SU-DHL-6 (cell line): ENCODE measurements around the gene MISP.

ENCODE experiments used
- H2AFZ ChIP-seq: fragments of 200-600 bp; sonication (generic); 2 replicates; pipeline ENCODE4 v1.6.1; 2014; ENCODE audit warnings: low read depth, mild to moderate bottlenecking, moderate library complexity, mixed read lengths, antibody characterized with exemption, low read length; ENCODE audit not compliant: severe bottlenecking
- H3F3A ChIP-seq: fragments of 200-600 bp; shearing (Covaris generic); 2 replicates; pipeline ENCODE4 v1.6.0; 2016; ENCODE audit warnings: antibody characterized with exemption, mild to moderate bottlenecking; ENCODE audit not compliant: insufficient read depth
- H3K27ac ChIP-seq: fragments of 200-600 bp; sonication (generic); 2 replicates; pipeline ENCODE4 v1.5.1; 2016; ENCODE audit warnings: low read depth, mild to moderate bottlenecking, low read length, moderate library complexity, mixed read lengths
- H3K27me3 ChIP-seq: fragments of 200-600 bp; sonication (generic), shearing (Covaris generic); 2 replicates; pipeline ENCODE4 v1.6.0; 2014; ENCODE audit warnings: mild to moderate bottlenecking, low read length
- H3K36me3 ChIP-seq: fragments of 200-600 bp; sonication (generic); 2 replicates; pipeline ENCODE4 v1.6.1; 2014; ENCODE audit warnings: mild to moderate bottlenecking, low read length, mixed read lengths
- H3K4me2 ChIP-seq: fragments of 300-600, 200-600 bp; shearing (Covaris generic), sonication (generic); 2 replicates; pipeline ENCODE4 v1.6.0; 2014; ENCODE audit warnings: low read length, low read depth, mild to moderate bottlenecking; ENCODE audit not compliant: poor library complexity, severe bottlenecking
- H3K4me3 ChIP-seq: fragments of 200-600 bp; sonication (generic); 2 replicates; pipeline ENCODE4 v1.5.1; 2014; ENCODE audit warnings: antibody characterized with exemption, low read length, mild to moderate bottlenecking, mixed read lengths; ENCODE audit not compliant: insufficient read depth, poor library complexity, severe bottlenecking
- H3K79me2 ChIP-seq: fragments of 200-600 bp; sonication (generic); 2 replicates; pipeline ENCODE4 v1.6.1; 2014; ENCODE audit warnings: mild to moderate bottlenecking, low read length, moderate library complexity; ENCODE audit not compliant: insufficient read depth
- H3K9ac ChIP-seq: fragments of 200-600 bp; sonication (generic); 2 replicates; pipeline ENCODE4 v1.7.0; 2014; ENCODE audit warnings: mild to moderate bottlenecking, low read length
- H3K9me2 ChIP-seq: fragments of 200-600 bp; sonication (generic); replicated peaks from 2 replicates; pipeline ENCODE4 v1.6.1; 2014; ENCODE audit warnings: low read length; ENCODE audit not compliant: insufficient read depth
- H3K9me3 ChIP-seq: fragments of 200-600 bp; sonication (generic); 2 replicates; pipeline ENCODE4 v1.6.1; 2014; ENCODE audit warnings: low read length, mixed read lengths; ENCODE audit not compliant: insufficient read depth
- H4K20me1 ChIP-seq: fragments of 200-600 bp; sonication (generic); 2 replicates; pipeline ENCODE4 v1.6.1; 2014; ENCODE audit warnings: low read depth, mild to moderate bottlenecking, antibody characterized with exemption, low read length, moderate library complexity, mixed read lengths
- EZH2phosphoT487 ChIP-seq: fragments of 200-600 bp; sonication (generic), shearing (Covaris generic); conservative IDR thresholded peaks from 2 replicates; pipeline ENCODE4 v1.6.1; 2018; ENCODE audit warnings: mild to moderate bottlenecking, antibody characterized with exemption, low read length, moderate library complexity, mixed read lengths
- TF ChIP-seq, protein P1 (sequence below): fragments of 200-600 bp; sonication (generic); IDR thresholded peaks from one replicate; pipeline ENCODE4 v1.5.1; 2017; ENCODE audit warnings: antibody characterized with exemption, mild to moderate bottlenecking, low read length, moderate library complexity; ENCODE audit not compliant: insufficient read depth, poor library complexity, severe bottlenecking

Gene MISP

DNA sequence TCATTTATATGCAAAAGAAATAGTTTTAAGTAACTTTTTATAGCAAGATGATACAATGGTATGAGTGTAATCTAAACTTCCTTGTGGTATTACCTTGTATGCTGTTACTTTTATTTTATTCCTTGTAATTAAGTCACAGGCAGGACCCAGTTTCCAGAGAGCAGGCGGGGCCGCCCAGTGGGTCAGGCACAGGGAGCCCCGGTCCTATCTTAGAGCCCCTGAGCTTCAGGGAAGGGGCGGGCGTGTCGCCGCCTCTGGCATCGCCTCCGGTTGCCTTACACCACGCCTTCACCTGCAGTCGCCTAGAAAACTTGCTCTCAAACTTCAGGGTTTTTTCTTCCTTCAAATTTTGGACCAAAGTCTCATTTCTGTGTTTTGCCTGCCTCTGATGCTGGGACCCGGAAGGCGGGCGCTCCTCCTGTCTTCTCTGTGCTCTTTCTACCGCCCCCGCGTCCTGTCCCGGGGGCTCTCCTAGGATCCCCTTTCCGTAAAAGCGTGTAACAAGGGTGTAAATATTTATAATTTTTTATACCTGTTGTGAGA, 60.7 kb downstream of the MISP start:
- no peak overlapping the region for H3K27ac ChIP-seq
- no peaks in the 10 kb centered on the region for H3K9me2 ChIP-seq
- H2AFZ ChIP-seq: no peak overlapping the region
- 0 out of 2 replicates have a peak, but pooled peaks cover 10% of the 10 kb centered on the region for H3K79me2 ChIP-seq
- H3K36me3 ChIP-seq: peaks cover 10% of the 10 kb centered on the region; the same call in 1 of the 2 replicates
- TF ChIP-seq EZH2phosphoT487: no peak
- TF ChIP-seq, protein P1, sequence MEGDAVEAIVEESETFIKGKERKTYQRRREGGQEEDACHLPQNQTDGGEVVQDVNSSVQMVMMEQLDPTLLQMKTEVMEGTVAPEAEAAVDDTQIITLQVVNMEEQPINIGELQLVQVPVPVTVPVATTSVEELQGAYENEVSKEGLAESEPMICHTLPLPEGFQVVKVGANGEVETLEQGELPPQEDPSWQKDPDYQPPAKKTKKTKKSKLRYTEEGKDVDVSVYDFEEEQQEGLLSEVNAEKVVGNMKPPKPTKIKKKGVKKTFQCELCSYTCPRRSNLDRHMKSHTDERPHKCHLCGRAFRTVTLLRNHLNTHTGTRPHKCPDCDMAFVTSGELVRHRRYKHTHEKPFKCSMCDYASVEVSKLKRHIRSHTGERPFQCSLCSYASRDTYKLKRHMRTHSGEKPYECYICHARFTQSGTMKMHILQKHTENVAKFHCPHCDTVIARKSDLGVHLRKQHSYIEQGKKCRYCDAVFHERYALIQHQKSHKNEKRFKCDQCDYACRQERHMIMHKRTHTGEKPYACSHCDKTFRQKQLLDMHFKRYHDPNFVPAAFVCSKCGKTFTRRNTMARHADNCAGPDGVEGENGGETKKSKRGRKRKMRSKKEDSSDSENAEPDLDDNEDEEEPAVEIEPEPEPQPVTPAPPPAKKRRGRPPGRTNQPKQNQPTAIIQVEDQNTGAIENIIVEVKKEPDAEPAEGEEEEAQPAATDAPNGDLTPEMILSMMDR: no peak
- peaks cover 8% of the 10 kb centered on the region; the same call in 1 of the 2 replicates for H4K20me1 ChIP-seq
- no peaks in the 10 kb centered on the region for H3K9me3 ChIP-seq
- H3K4me2 ChIP-seq: no peak overlapping the region
- no peak overlapping the region for H3K4me3 ChIP-seq
- no peak overlapping the region for H3K9ac ChIP-seq
- no peaks in the 10 kb centered on the region for H3K27me3 ChIP-seq
- peaks cover 20% of the 10 kb centered on the region for H3F3A ChIP-seq

DNA sequence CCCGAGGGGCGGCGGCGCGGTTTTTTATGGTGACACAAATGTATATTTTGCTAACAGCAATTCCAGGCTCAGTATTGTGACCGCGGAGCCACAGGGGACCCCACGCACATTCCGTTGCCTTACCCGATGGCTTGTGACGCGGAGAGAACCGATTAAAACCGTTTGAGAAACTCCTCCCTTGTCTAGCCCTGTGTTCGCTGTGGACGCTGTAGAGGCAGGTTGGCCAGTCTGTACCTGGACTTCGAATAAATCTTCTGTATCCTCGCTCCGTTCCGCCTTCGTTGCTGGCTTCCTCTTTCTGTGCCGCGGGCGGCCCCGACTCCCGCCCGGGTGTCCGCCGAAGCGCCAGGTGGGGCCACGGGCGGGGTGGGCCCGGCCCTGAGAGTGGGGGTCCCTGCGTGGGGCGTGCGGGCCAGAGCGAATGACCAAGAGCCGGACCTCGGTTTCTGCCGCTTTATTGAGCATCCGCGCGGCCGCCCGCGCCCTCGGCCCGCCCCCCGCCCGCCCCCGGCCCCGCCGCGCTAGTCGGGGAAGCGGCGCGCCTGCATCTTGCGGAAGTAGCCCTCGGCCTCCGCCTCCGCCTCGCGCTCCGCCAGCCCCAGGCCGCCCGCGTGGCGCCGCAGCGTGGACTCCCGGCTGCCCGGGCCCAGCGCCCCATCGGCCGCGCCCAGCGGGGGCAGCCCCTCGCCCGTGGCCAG, 61.3 kb downstream of the MISP start:
- Histone ChIP-seq H3K79me2 (0 out of 2 replicates have a peak, but pooled peaks cover 3% of the 10 kb centered on the region), H3K4me3 (no peak overlapping the region), H4K20me1 (peaks cover 2% of the 10 kb centered on the region; the same call in 1 of the 2 replicates), H3K4me2 (no peak overlapping the region), H3K9me2 (no peaks in the 10 kb centered on the region), H3F3A (peaks cover 20% of the 10 kb centered on the region), H3K27ac (no peak overlapping the region), H2AFZ (no peak overlapping the region), H3K9ac (no peak overlapping the region), H3K36me3 (peaks cover 9% of the 10 kb centered on the region; the same call in 1 of the 2 replicates), H3K27me3 (no peaks in the 10 kb centered on the region), H3K9me3 (no peaks in the 10 kb centered on the region)
- TF ChIP-seq, protein P1: no peak
- TF ChIP-seq EZH2phosphoT487: no peak

DNA sequence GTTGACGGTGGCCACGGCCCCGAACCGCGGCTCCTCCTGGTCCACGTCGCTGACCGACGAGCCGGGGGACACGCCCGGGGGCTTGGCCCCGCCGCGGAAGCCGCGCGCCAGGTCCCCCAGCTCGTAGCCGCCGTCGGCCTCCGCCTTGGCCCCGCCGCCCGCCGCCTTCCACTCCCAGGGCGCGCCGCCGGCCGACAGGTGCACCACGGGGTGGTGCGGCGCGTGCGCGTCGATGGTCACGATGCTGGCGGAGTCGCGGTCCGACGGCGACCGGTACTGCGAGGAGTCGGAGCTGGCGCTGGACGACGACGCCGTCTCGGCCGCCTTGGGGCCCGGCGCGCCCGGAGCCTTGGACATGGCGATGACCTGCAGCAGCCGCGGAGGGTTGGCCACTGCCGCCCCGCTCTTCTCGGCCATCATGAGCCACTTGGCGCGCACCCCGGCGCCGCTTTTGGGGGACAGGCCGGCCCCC, 61.9 kb downstream of the MISP start:
- H3K27ac ChIP-seq: no peak overlapping the region
- H3K36me3 ChIP-seq: peaks cover 6% of the 10 kb centered on the region; the same call in 1 of the 2 replicates
- no peaks in the 10 kb centered on the region for H3K9me2 ChIP-seq
- H3K27me3 ChIP-seq: no peaks in the 10 kb centered on the region
- H3K4me2 ChIP-seq: no peak overlapping the region
- H3K79me2 ChIP-seq: no peaks in the 10 kb centered on the region
- H3K9ac ChIP-seq: no peak overlapping the region
- H2AFZ ChIP-seq: no peak overlapping the region
- H3K9me3 ChIP-seq: no peaks in the 10 kb centered on the region
- peaks cover 20% of the 10 kb centered on the region for H3F3A ChIP-seq
- H3K4me3 ChIP-seq: no peak overlapping the region
- TF ChIP-seq EZH2phosphoT487: no peak
- TF ChIP-seq, protein P1: no peak
- H4K20me1 ChIP-seq: no peaks in the 10 kb centered on the region
